Measurements from ENCODE around the gene FHOD3. TPM values are rescaled to one million over a fixed set of nuclear protein-coding genes. Genes with fewer than 3 reads are reported as not detected.

The FHOD3 gene
- total RNA-seq, 1 experiment from 2014 or later = 5.0 TPM

GRCh38 chr18:36513556-36513955 is 216.0 kb downstream of the FHOD3 start:
- Mint-ChIP-seq H3K27ac (ENCODE audit: low read depth, unreplicated experiment) (no peak overlapping the region), H3K4me1 (ENCODE audit: insufficient read depth, unreplicated experiment) (no peaks in the 10 kb centered on the region), H3K27me3 (ENCODE audit: insufficient read depth, unreplicated experiment) (no peaks in the 10 kb centered on the region), H3K4me3 (ENCODE audit: unreplicated experiment) (no peak overlapping the region), H3K9me3 (ENCODE audit: unreplicated experiment) (no peaks in the 10 kb centered on the region), H3K36me3 (ENCODE audit: insufficient read depth, unreplicated experiment) (peaks cover 7% of the 10 kb centered on the region)
- BruUV-seq (replicated peaks) = no TSS peak
- intact Hi-C loops (cut with micrococcal nuclease) = no loop called here
- no peak for TF ChIP-seq CTCF (IDR thresholded peaks at IDR 0.05; ENCODE audit: unreplicated experiment)
- no peak for DNase-seq (ENCODE audit: unreplicated experiment)
- CTCF ChIA-PET = interaction anchor here (0.8 kb wide), 1 partner anchor 10 kb away, joined by 4 read pairs; no protein-coding TSS in a partner anchor
- POLR2A ChIA-PET = no interaction called here

- Mint-ChIP-seq H3K36me3 (ENCODE audit: insufficient read depth, unreplicated experiment) (peaks cover 7% of the 10 kb centered on the region), H3K27ac (ENCODE audit: low read depth, unreplicated experiment) (no peak overlapping the region), H3K27me3 (ENCODE audit: insufficient read depth, unreplicated experiment) (no peaks in the 10 kb centered on the region), H3K4me1 (ENCODE audit: insufficient read depth, unreplicated experiment) (no peaks in the 10 kb centered on the region), H3K4me3 (ENCODE audit: unreplicated experiment) (no peak overlapping the region), H3K9me3 (ENCODE audit: unreplicated experiment) (no peaks in the 10 kb centered on the region)
- TF ChIP-seq CTCF (IDR thresholded peaks at IDR 0.05; ENCODE audit: unreplicated experiment) = no peak
- no peak for DNase-seq (ENCODE audit: unreplicated experiment)
- ChIA-PET CTCF (no interaction called here), POLR2A (no interaction called here)
- no TSS peak for BruUV-seq (replicated peaks)
- intact Hi-C loops (cut with micrococcal nuclease) = no loop called here
Observed at GRCh38 chr18:36514778-36515177, 217.3 kb downstream of the FHOD3 start.

GRCh38 chr18:36516258-36516657 is 218.7 kb downstream of the FHOD3 start:
- TF ChIP-seq CTCF (IDR thresholded peaks at IDR 0.05; ENCODE audit: unreplicated experiment) = no peak
- POLR2A ChIA-PET = interaction anchor here (0.7 kb wide), 1 partner anchor 291 kb away, joined by 3 read pairs; no protein-coding TSS in a partner anchor
- no peaks in the 10 kb centered on the region for H3K9me3 Mint-ChIP-seq (ENCODE audit: unreplicated experiment)

GRCh38 chr18:36516726-36517125 is 219.2 kb downstream of the FHOD3 start:
- no TSS peak for BruUV-seq (replicated peaks)
- no peak overlapping the region for H3K27ac Mint-ChIP-seq (ENCODE audit: low read depth, unreplicated experiment)
- H3K9me3 Mint-ChIP-seq (ENCODE audit: unreplicated experiment) = no peaks in the 10 kb centered on the region
- no peak for TF ChIP-seq CTCF (IDR thresholded peaks at IDR 0.05; ENCODE audit: unreplicated experiment)
- no peaks in the 10 kb centered on the region for H3K27me3 Mint-ChIP-seq (ENCODE audit: insufficient read depth, unreplicated experiment)
- ChIA-PET POLR2A (interaction anchor here (0.7 kb wide), 1 partner anchor 291 kb away, joined by 3 read pairs; no protein-coding TSS in a partner anchor), CTCF (interaction anchor here (0.6 to 0.8 kb wide), 3 partner anchors 12 to 695 kb away, joined by 3 read pairs; no protein-coding TSS in a partner anchor)
- DNase-seq (ENCODE audit: unreplicated experiment) = no peak
- no peaks in the 10 kb centered on the region for H3K4me1 Mint-ChIP-seq (ENCODE audit: insufficient read depth, unreplicated experiment)
- H3K36me3 Mint-ChIP-seq (ENCODE audit: insufficient read depth, unreplicated experiment) = peaks cover 7% of the 10 kb centered on the region
- no peak overlapping the region for H3K4me3 Mint-ChIP-seq (ENCODE audit: unreplicated experiment)
- intact Hi-C loops (cut with micrococcal nuclease) = no loop called here

More at GRCh38 chr18:36516258-36516657, 218.7 kb downstream of the FHOD3 start:
- peaks cover 7% of the 10 kb centered on the region for H3K36me3 Mint-ChIP-seq (ENCODE audit: insufficient read depth, unreplicated experiment)
- no peak overlapping the region for H3K27ac Mint-ChIP-seq (ENCODE audit: low read depth, unreplicated experiment)
- BruUV-seq (replicated peaks) = no TSS peak
- H3K4me3 Mint-ChIP-seq (ENCODE audit: unreplicated experiment) = no peak overlapping the region
- CTCF ChIA-PET = interaction anchor here (0.7 kb wide), 1 partner anchor 12 kb away, joined by 3 read pairs; no protein-coding TSS in a partner anchor
- intact Hi-C loops (cut with micrococcal nuclease) = no loop called here
- DNase-seq (ENCODE audit: unreplicated experiment) = no peak
- no peaks in the 10 kb centered on the region for H3K27me3 Mint-ChIP-seq (ENCODE audit: insufficient read depth, unreplicated experiment)
- no peaks in the 10 kb centered on the region for H3K4me1 Mint-ChIP-seq (ENCODE audit: insufficient read depth, unreplicated experiment)
